OCI-LY3 (cell line): ENCODE data around the gene ERF.

Experiments used
- H2AFZ ChIP-seq: fragments of 200-600, 300-600 bp; shearing (Covaris generic); 2 replicates; pipeline ENCODE4 v1.6.0; 2014; ENCODE audit warnings: antibody characterized with exemption, low read depth, low read length
- H3K27ac ChIP-seq: fragments of 200-600, 300-600 bp; sonication (generic); 2 replicates; pipeline ENCODE4 v1.5.1; 2014; ENCODE audit warnings: mild to moderate bottlenecking, low read length, moderate library complexity, mixed read lengths
- H3K27me3 ChIP-seq: fragments of 200-600, 300-600 bp; sonication (generic); 2 replicates; pipeline ENCODE4 v1.6.1; 2014; ENCODE audit warnings: low read depth, low read length, mixed read lengths
- H3K36me3 ChIP-seq: fragments of 200-600, 300-600 bp; sonication (generic); replicated peaks from 2 replicates; pipeline ENCODE3; 2014; ENCODE audit warnings: low read depth, low read length, mixed read lengths
- H3K4me1 ChIP-seq: fragments of 300-600, 200-600 bp; sonication (generic); 2 replicates; pipeline ENCODE4 v1.6.1; 2014; ENCODE audit warnings: low read length, mixed read lengths
- H3K4me2 ChIP-seq: fragments of 200-600, 300-600 bp; sonication (generic); 2 replicates; pipeline ENCODE4 v1.6.1; 2014; ENCODE audit warnings: low read length, mixed read lengths
- H3K4me3 ChIP-seq: fragments of 300-600, 200-600 bp; sonication (generic); 2 replicates; pipeline ENCODE4 v1.5.1; 2014; ENCODE audit warnings: antibody characterized with exemption, mild to moderate bottlenecking, low read length, moderate library complexity
- H3K79me2 ChIP-seq: fragments of 300-600, 200-600 bp; shearing (Covaris generic); 2 replicates; pipeline ENCODE4 v1.6.1; 2014; ENCODE audit warnings: mild to moderate bottlenecking, low read length, mixed read lengths
- H3K9ac ChIP-seq: fragments of 300-600, 200-600 bp; shearing (Covaris generic); 2 replicates; pipeline ENCODE4 v1.6.0; 2014; ENCODE audit warnings: mild to moderate bottlenecking, low read length, moderate library complexity
- H3K9me3 ChIP-seq: fragments of 200-600, 300-600 bp; shearing (Covaris generic); 2 replicates; pipeline ENCODE4 v1.6.1; 2014; ENCODE audit warnings: low read length, mixed read lengths; ENCODE audit not compliant: insufficient read depth
- H4K20me1 ChIP-seq: fragments of 200-600, 300-600 bp; sonication (generic); 2 replicates; pipeline ENCODE4 v1.6.1; 2016; ENCODE audit warnings: low read length, mixed read lengths; ENCODE audit not compliant: insufficient read depth
- EZH2phosphoT487 ChIP-seq: fragments of 200-600 bp; shearing (Covaris generic); IDR thresholded peaks from 2 replicates; pipeline ENCODE4 v1.6.1; 2018; ENCODE audit warnings: antibody characterized with exemption, mixed run types, low read depth
- TF ChIP-seq, protein P1 (sequence below): fragments of 200-600, 300-600 bp; sonication (generic); IDR thresholded peaks from 2 replicates; pipeline ENCODE4 v1.5.1; 2014; ENCODE audit warnings: antibody characterized with exemption, low read length, low read depth

Gene ERF

DNA sequence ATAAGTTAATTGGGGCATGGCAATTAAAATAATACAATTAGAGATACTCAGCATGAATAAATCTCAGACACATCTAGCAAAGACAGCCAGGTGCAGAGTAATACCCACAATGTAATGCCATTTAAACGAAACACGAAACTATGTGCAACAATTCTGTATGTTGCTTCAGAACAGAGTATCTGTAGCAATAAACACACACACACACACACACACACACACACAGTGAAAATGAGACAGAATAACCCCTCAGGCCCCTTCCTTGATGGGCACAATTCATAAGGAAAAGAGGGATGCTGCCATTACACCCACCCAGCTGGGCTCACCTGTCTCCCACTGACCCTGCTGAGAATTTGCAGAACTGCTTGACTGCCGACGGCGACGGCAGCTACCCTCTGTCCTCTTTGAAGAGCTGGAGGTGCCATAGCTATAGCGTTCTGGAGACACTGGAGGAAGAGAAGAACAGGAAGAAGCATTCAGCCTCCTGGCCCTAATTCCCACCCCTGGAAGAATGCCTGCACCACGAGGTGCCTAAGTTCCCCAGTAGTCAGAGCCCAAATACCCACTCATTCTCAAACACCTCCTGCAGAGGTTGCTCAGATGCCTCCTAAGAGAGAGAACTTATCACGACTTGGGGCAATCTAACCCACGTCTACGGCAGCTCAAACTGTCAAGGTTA lies 40.0 kb downstream of the ERF start:
- H3K9me3 ChIP-seq: no peaks in the 10 kb centered on the region
- TF ChIP-seq, protein P1, sequence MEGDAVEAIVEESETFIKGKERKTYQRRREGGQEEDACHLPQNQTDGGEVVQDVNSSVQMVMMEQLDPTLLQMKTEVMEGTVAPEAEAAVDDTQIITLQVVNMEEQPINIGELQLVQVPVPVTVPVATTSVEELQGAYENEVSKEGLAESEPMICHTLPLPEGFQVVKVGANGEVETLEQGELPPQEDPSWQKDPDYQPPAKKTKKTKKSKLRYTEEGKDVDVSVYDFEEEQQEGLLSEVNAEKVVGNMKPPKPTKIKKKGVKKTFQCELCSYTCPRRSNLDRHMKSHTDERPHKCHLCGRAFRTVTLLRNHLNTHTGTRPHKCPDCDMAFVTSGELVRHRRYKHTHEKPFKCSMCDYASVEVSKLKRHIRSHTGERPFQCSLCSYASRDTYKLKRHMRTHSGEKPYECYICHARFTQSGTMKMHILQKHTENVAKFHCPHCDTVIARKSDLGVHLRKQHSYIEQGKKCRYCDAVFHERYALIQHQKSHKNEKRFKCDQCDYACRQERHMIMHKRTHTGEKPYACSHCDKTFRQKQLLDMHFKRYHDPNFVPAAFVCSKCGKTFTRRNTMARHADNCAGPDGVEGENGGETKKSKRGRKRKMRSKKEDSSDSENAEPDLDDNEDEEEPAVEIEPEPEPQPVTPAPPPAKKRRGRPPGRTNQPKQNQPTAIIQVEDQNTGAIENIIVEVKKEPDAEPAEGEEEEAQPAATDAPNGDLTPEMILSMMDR: no peak
- TF ChIP-seq EZH2phosphoT487: no peak
- H3K9ac ChIP-seq: no peak overlapping the region
- H4K20me1 ChIP-seq: peaks cover 22% of the 10 kb centered on the region; the same call in 1 of the 2 replicates
- H3K79me2 ChIP-seq: peaks cover 55% of the 10 kb centered on the region
- H3K27ac ChIP-seq: no peak overlapping the region
- H2AFZ ChIP-seq: no peak overlapping the region
- H3K4me1 ChIP-seq: peaks cover 21% of the 10 kb centered on the region
- no peak overlapping the region for H3K4me2 ChIP-seq
- peaks cover 36% of the 10 kb centered on the region for H3K36me3 ChIP-seq
- H3K4me3 ChIP-seq: no peak overlapping the region
- H3K27me3 ChIP-seq: no peaks in the 10 kb centered on the region

DNA sequence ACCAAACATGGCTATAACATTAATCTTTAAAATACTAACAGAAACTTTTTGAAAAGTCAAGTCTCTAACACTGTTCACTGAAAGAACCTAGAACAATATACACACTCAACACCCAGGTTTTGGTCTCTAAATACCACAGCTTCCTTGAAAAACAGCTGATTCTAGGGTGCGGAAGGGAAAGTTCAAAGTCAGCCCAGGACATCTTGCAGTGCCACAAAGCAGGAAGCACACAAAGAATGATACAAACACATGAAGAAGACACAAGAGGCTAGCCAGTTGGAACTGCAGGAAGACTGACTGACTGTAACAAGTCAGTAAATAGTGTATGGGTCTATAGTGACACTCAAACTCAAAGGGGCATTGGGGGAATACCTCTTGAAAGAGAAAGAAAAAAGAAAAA lies 42.0 kb downstream of the ERF start:
- Histone ChIP-seq H3K9ac (no peak overlapping the region), H2AFZ (no peak overlapping the region), H3K27me3 (no peaks in the 10 kb centered on the region), H3K9me3 (no peaks in the 10 kb centered on the region), H3K27ac (no peak overlapping the region), H4K20me1 (peaks cover 27% of the 10 kb centered on the region; the same call in 1 of the 2 replicates), H3K4me3 (no peak overlapping the region), H3K4me2 (no peak overlapping the region), H3K36me3 (peaks cover 56% of the 10 kb centered on the region), H3K79me2 (peaks cover 42% of the 10 kb centered on the region), H3K4me1 (peaks cover 10% of the 10 kb centered on the region)
- TF ChIP-seq, protein P1: no peak
- no peak for TF ChIP-seq EZH2phosphoT487

DNA sequence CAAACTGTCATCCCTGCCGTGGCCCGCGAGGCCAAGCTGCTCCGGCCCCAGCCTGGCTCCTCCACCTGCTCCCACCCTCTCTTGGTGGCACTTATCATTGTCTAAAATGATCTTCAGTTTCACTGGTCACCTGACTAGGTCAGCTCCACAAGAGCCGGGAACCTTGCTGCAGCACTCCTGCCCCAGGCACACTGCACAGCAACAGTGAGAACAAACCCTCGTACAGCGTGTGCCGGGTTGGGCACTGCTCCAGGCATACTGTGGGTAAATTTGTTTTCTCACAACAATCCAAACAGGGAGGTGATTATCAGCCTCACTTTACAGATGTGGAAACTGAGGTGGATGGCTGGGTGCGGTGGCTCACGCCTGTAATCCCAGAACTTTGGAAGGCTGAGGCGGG lies 46.3 kb downstream of the ERF start:
- peaks cover 12% of the 10 kb centered on the region; the same call in 1 of the 2 replicates for H4K20me1 ChIP-seq
- H3K9me3 ChIP-seq: no peaks in the 10 kb centered on the region
- no peaks in the 10 kb centered on the region for H3K4me1 ChIP-seq
- peaks cover 60% of the 10 kb centered on the region for H3K36me3 ChIP-seq
- H3K79me2 ChIP-seq: peaks cover 17% of the 10 kb centered on the region
- TF ChIP-seq, protein P1: no peak
- no peak for TF ChIP-seq EZH2phosphoT487
- no peak overlapping the region for H3K27ac ChIP-seq
- H3K4me2 ChIP-seq: no peak overlapping the region
- H2AFZ ChIP-seq: no peak overlapping the region
- no peak overlapping the region for H3K4me3 ChIP-seq
- H3K9ac ChIP-seq: no peak overlapping the region
- no peaks in the 10 kb centered on the region for H3K27me3 ChIP-seq

DNA sequence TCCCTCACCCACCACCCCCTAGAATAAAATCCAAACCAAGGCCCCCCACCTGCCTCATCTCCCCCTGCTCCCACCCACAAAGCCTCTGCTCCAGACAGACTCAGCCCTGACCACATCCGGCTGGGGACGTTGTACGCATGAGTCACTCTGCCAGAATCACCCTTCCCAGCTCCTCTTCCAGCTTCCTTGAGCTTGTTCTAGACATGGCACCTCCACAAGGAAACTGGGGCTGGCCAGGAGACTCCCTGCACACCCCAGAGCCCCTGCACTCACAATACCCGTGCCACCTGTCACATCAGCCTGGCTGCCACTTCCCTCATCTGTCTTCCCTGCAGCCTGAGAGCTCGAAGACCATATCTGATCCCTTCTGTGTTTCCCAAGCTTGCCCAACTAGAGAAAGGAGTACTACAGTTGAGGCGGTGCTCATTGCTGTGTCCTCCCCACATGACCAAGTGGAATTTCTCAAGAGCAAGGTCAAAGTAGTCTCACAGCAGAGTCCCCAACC lies 47.1 kb downstream of the ERF start:
- no peak overlapping the region for H2AFZ ChIP-seq
- no peak overlapping the region for H3K9ac ChIP-seq
- no peak overlapping the region for H3K4me2 ChIP-seq
- peaks cover 6% of the 10 kb centered on the region for H3K4me1 ChIP-seq
- no peak for TF ChIP-seq EZH2phosphoT487
- TF ChIP-seq, protein P1: no peak
- H3K27ac ChIP-seq: no peak overlapping the region
- H4K20me1 ChIP-seq: 0 out of 2 replicates have a peak, but pooled peaks cover 5% of the 10 kb centered on the region
- H3K4me3 ChIP-seq: no peak overlapping the region
- H3K36me3 ChIP-seq: peaks cover 60% of the 10 kb centered on the region
- H3K27me3 ChIP-seq: no peaks in the 10 kb centered on the region
- H3K9me3 ChIP-seq: no peaks in the 10 kb centered on the region
- H3K79me2 ChIP-seq: peaks cover 15% of the 10 kb centered on the region
